C4-2B (cell line): Measurements from ENCODE around the gene SDS.

ENCODE experiments used
- H3K27ac ChIP-seq: fragments of 450-650 bp; 2 replicates; pipeline ENCODE4 v1.5.1; 2017
- CTCF ChIP-seq: fragments of 450-650 bp; conservative IDR thresholded peaks from 2 replicates; pipeline ENCODE4 v1.5.1; 2017; ENCODE audit warnings: mild to moderate bottlenecking
- ZFX ChIP-seq: fragments of 450-650 bp; IDR thresholded peaks from 2 replicates; pipeline ENCODE4 v1.6.1; 2017

Gene SDS

GRCh38 chr12:113399490-113399889 is 4.2 kb downstream of the SDS start:
- H3K27ac ChIP-seq: no peak overlapping the region
- no peak for TF ChIP-seq ZFX
- no peak for TF ChIP-seq CTCF

GRCh38 chr12:113398346-113399290 is 5.1 kb downstream of the SDS start:
- no peak for TF ChIP-seq CTCF
- TF ChIP-seq ZFX: no peak
- H3K27ac ChIP-seq: no peak overlapping the region

GRCh38 chr12:113397497-113398197 is 6.0 kb downstream of the SDS start:
- no peak for TF ChIP-seq ZFX
- TF ChIP-seq CTCF: no peak
- no peak overlapping the region for H3K27ac ChIP-seq

- H3K27ac ChIP-seq: no peak overlapping the region
- no peak for TF ChIP-seq CTCF
- TF ChIP-seq ZFX: no peak
Measured at GRCh38 chr12:113396828-113397496, 6.7 kb downstream of the SDS start.

- H3K27ac ChIP-seq: no peak overlapping the region
- no peak for TF ChIP-seq ZFX
- no peak for TF ChIP-seq CTCF
Measured at GRCh38 chr12:113396200-113396599, 7.5 kb downstream of the SDS start.

- TF ChIP-seq ZFX (no peak), CTCF (no peak)
- H3K27ac ChIP-seq: no peak overlapping the region
Measured at GRCh38 chr12:113395119-113395518, 8.6 kb downstream of the SDS start.
